GM12878 (cell line): ENCODE results near the gene F3. TPM values are rescaled to one million over a fixed set of nuclear protein-coding genes. Genes with fewer than 3 reads are reported as not detected.

Experiments used
- ATAC-seq: fragments of 200-7000 bp; cut with Tn5 transposase; 3 replicates; pipeline ENCODE4 v1.9.1; 2020; ENCODE audit warnings: mild to moderate bottlenecking, moderate library complexity
- BruUV-seq: library from RNA; stranded (reverse); fragments of 400-500 nt; replicated peaks from 2 replicates; lab custom pipeline; 2021; lab: Mats Ljungman, UMichigan
- CTCF ChIA-PET: fragments of 300-600 bp; sonication (Branson Sonifier 250); formaldehyde crosslinking; extraction: SDS; loops from one replicate; lab custom pipeline; 2021; ENCODE audit warnings: inconsistent platforms; lab: Yijun Ruan, JAX
- POLR2A ChIA-PET: fragments of 350-600 bp; formaldehyde crosslinking; extraction: SDS; loops from one replicate; lab custom pipeline; 2021; ENCODE audit warnings: inconsistent platforms; lab: Charles Lee
- RAD21 ChIA-PET: fragments of 300-600 bp; sonication (Branson Sonifier 250); formaldehyde crosslinking; loops from one replicate; lab custom pipeline; 2023; ENCODE audit warnings: antibody characterized with exemption; ENCODE audit not compliant: unreplicated experiment; lab: Charles Lee
- SMC1A ChIA-PET: fragments of 300-600 bp; sonication (Branson Sonifier 250); formaldehyde crosslinking; loops from one replicate; lab custom pipeline; 2023; ENCODE audit not compliant: unreplicated experiment, uncharacterized antibody; lab: Charles Lee
- DNase-seq: peaks from one replicate; pipeline ENCODE4 v3.0.0-alpha.2; 2011; ENCODE audit warnings: low read depth, low spot score
- FAIRE-seq: peaks from 3 replicates; lab custom pipeline; 2011; peaks lifted over from hg19 to GRCh38; lab: Jason Lieb, UNC
- H2AFZ ChIP-seq: 2 replicates; pipeline ENCODE4 v1.6.0; 2011; ENCODE audit warnings: low read depth, low read length, control low read depth; ENCODE audit not compliant: control insufficient read depth
- H3K27ac ChIP-seq: 2 replicates; pipeline ENCODE4 v1.5.1; 2011; ENCODE audit warnings: control low read depth; ENCODE audit not compliant: control insufficient read depth, insufficient read depth
- H3K27me3 ChIP-seq, 2 experiments: replicated peaks in 1 of 2; 2 replicates each; pipeline versions ENCODE4 v1.6.0 to v1.6.1; 2011; ENCODE audit warnings: low read length in 1 of 2; ENCODE audit not compliant: control insufficient read depth in 2 of 2, insufficient read depth in 2 of 2
- H3K36me3 ChIP-seq, 2 experiments: 2 replicates each; pipeline ENCODE4 v1.5.1; 2011; ENCODE audit warnings: low read length in 1 of 2; ENCODE audit not compliant: control insufficient read depth in 2 of 2, insufficient read depth in 2 of 2
- H3K4me1 ChIP-seq: 2 replicates; pipeline ENCODE4 v1.6.1; 2011; ENCODE audit warnings: mild to moderate bottlenecking, low read length, moderate library complexity, mixed read lengths; ENCODE audit not compliant: control insufficient read depth, insufficient read depth
- H3K4me2 ChIP-seq: 2 replicates; pipeline ENCODE4 v1.6.0; 2011; ENCODE audit warnings: control low read depth; ENCODE audit not compliant: control insufficient read depth, insufficient read depth
- H3K4me3 ChIP-seq: fragments of 200-600 bp; sonication (generic); 2 replicates; pipeline ENCODE4 v1.5.1; 2016
- H3K79me2 ChIP-seq: 2 replicates; pipeline ENCODE4 v1.6.0; 2011; ENCODE audit warnings: low read length; ENCODE audit not compliant: control insufficient read depth, insufficient read depth
- H3K9ac ChIP-seq: 2 replicates; pipeline ENCODE4 v1.8.0; 2011; ENCODE audit warnings: low read length, control low read depth, mixed read lengths; ENCODE audit not compliant: control insufficient read depth, insufficient read depth
- H3K9me3 ChIP-seq: replicated peaks from 3 replicates; pipeline ENCODE4 v1.5.1; 2011; ENCODE audit warnings: mild to moderate bottlenecking, low read length; ENCODE audit not compliant: control insufficient read depth, insufficient read depth
- H4K20me1 ChIP-seq: 2 replicates; pipeline ENCODE4 v1.6.0; 2011; ENCODE audit not compliant: control insufficient read depth, insufficient read depth
- BCL3 ChIP-seq: IDR thresholded peaks from 2 replicates; pipeline ENCODE4 v1.6.1; 2011; ENCODE audit warnings: borderline replicate concordance, low read depth, mild to moderate bottlenecking, moderate library complexity, low read length; ENCODE audit not compliant: insufficient read depth, poor library complexity, severe bottlenecking
- BHLHE40 ChIP-seq, 2 experiments: fragments of 450-650 bp in 1 of 2; IDR thresholded peaks; 2 replicates each; pipeline ENCODE4 v1.6.1; 2011 to 2017; ENCODE audit warnings: low read depth in 2 of 2, borderline replicate concordance in 1 of 2, improper control_type of control experiment in 1 of 2, low read length in 1 of 2, mild to moderate bottlenecking in 1 of 2
- CREB1 ChIP-seq: IDR thresholded peaks from 2 replicates; pipeline ENCODE4 v1.6.1; 2012; ENCODE audit warnings: low read depth, mild to moderate bottlenecking, inconsistent platforms
- E2F8 ChIP-seq: fragments of 450-650 bp; IDR thresholded peaks from 2 replicates; pipeline ENCODE4 v1.6.1; 2018; ENCODE audit warnings: mild to moderate bottlenecking, low read depth, moderate library complexity; ENCODE audit not compliant: partially characterized antibody
- LARP7 ChIP-seq: fragments of 450-650 bp; IDR thresholded peaks from 2 replicates; pipeline ENCODE4 v1.6.1; 2017; ENCODE audit warnings: mild to moderate bottlenecking
- POU2F2 ChIP-seq: IDR thresholded peaks from 3 replicates; pipeline ENCODE4 v1.6.1; 2011; ENCODE audit warnings: low read depth, mild to moderate bottlenecking, low read length, borderline replicate concordance
- ZNF217 ChIP-seq: fragments of 450-650 bp; IDR thresholded peaks from 2 replicates; pipeline ENCODE4 v1.6.1; 2017; ENCODE audit warnings: antibody characterized with exemption, mild to moderate bottlenecking
- ZNF274 ChIP-seq: IDR thresholded peaks from one replicate; pipeline ENCODE4 v1.8.0; 2011; ENCODE audit not compliant: insufficient read length, insufficient read depth
- WGBS: methylation state at CpG from one replicate; pipeline ENCODE4 v1.1.6; 2016; ENCODE audit warnings: low lambda C conversion rate; ENCODE audit not compliant: insufficient replicate concordance, insufficient coverage; ENCODE audit errors: missing lambda C conversion rate; 5-methylcytosine and 5-hydroxymethylcytosine counted together
- in situ Hi-C: fragments of 300-500 bp; cut with MboI; formaldehyde crosslinking; loops from 9 replicates; pipeline ENCODE4 v1.14.3; 2018; ENCODE audit warnings: mixed read lengths
- intact Hi-C: fragments of 100-400 bp; cut with micrococcal nuclease; formaldehyde crosslinking; loops from one replicate; pipeline ENCODE4 v1.14.2; 2022; ENCODE audit not compliant: unreplicated experiment
- polyA plus RNA-seq, 11 experiments: library from polyadenylated mRNA; depleted of rRNA in 4 of 11; unstranded in 6 of 11; stranded (reverse) in 5 of 11; fragments of >200 nt; fragmentation: Nextera tagmentation in 4 of 11; fragmentation: Illumina TruSeq in 1 of 11; extraction: Ambion mirVana in 4 of 11; extraction: Trizol in 1 of 11; gene quantifications; 1 replicate in 1 of 11; 2 replicates in 10 of 11; pipeline versions ENCODE4 v1.2.1 to v1.2.3, GENCODE V29; 2011 to 2016; ENCODE audit warnings: inconsistent platforms in 2 of 11, missing spikeins in 2 of 11, low read depth in 1 of 11
- total RNA-seq, 4 experiments: library from RNA; depleted of rRNA in 3 of 4; stranded (reverse); fragments of >200 nt in 3 of 4; fragmentation: Illumina TruSeq in 1 of 4; extraction: Trizol in 1 of 4; gene quantifications; 2 replicates each; pipeline versions ENCODE4 v1.2.1 to v1.2.3, GENCODE V29; 2013 to 2021
- TF ChIP-seq, protein P1 (sequence below): fragments of 450-650 bp; IDR thresholded peaks from 2 replicates; pipeline ENCODE4 v1.6.1; 2016; ENCODE audit warnings: mild to moderate bottlenecking
- TF ChIP-seq, protein P2 (sequence below): fragments of 450-650 bp; formaldehyde crosslinking; IDR thresholded peaks from 2 replicates; pipeline ENCODE4 v1.4.0; 2022; ENCODE audit warnings: mild to moderate bottlenecking, moderate library complexity
- TF ChIP-seq, protein P3 (sequence below): fragments of 450-650 bp; IDR thresholded peaks from 2 replicates; pipeline ENCODE4 v1.6.1; 2018; ENCODE audit warnings: borderline replicate concordance, mild to moderate bottlenecking; ENCODE audit not compliant: partially characterized antibody

F3 gene
- total and polyA plus RNA-seq, 10 of the 15 experiments (the other 5 are each of a cell fraction or from before 2014, with no cell fraction given), result 0.18 to 0.33 TPM; not detected in 8

DNA sequence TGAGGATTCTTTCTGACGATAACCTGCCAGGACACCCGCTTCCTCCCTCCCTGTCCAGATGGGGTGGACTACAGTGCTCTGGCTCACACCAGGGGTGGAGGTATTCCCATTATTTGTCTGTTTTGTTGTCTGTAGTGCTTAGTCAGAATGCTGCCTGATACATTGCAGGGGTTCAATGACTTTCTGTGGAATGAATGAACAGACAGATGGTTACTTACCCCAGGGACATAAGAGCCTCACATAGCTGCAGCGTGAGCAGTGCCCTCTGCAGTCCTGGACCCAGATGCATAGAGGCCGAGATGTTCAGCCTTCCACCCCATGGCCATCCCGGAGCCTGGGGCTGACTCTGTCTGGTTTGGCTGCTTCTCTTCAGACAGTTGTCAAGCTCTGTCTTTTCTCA lies 13.0 kb upstream of the F3 start:
- in situ Hi-C loops, result no loop called here
- SMC1A ChIA-PET, result no interaction called here
- CTCF ChIA-PET, result no interaction called here

More for the DNA sequence above, 13.0 kb upstream of the F3 start:
- intact Hi-C loops, result no loop called here
- no peaks in the 10 kb centered on the region for H3K79me2 ChIP-seq
- DNase-seq (no peak), ATAC-seq (no peak), FAIRE-seq (no peak)
- ChIA-PET POLR2A (no interaction called here), RAD21 (no interaction called here)
- H3K4me3 ChIP-seq, result no peak overlapping the region
- H3K9ac ChIP-seq, result no peak overlapping the region
- no peak for TF ChIP-seq CREB1
- TF ChIP-seq, protein P1, sequence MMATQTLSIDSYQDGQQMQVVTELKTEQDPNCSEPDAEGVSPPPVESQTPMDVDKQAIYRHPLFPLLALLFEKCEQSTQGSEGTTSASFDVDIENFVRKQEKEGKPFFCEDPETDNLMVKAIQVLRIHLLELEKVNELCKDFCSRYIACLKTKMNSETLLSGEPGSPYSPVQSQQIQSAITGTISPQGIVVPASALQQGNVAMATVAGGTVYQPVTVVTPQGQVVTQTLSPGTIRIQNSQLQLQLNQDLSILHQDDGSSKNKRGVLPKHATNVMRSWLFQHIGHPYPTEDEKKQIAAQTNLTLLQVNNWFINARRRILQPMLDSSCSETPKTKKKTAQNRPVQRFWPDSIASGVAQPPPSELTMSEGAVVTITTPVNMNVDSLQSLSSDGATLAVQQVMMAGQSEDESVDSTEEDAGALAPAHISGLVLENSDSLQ, result no peak
- TF ChIP-seq BCL3, result no peak
- TF ChIP-seq ZNF274, result no peak
- TF ChIP-seq, protein P2, sequence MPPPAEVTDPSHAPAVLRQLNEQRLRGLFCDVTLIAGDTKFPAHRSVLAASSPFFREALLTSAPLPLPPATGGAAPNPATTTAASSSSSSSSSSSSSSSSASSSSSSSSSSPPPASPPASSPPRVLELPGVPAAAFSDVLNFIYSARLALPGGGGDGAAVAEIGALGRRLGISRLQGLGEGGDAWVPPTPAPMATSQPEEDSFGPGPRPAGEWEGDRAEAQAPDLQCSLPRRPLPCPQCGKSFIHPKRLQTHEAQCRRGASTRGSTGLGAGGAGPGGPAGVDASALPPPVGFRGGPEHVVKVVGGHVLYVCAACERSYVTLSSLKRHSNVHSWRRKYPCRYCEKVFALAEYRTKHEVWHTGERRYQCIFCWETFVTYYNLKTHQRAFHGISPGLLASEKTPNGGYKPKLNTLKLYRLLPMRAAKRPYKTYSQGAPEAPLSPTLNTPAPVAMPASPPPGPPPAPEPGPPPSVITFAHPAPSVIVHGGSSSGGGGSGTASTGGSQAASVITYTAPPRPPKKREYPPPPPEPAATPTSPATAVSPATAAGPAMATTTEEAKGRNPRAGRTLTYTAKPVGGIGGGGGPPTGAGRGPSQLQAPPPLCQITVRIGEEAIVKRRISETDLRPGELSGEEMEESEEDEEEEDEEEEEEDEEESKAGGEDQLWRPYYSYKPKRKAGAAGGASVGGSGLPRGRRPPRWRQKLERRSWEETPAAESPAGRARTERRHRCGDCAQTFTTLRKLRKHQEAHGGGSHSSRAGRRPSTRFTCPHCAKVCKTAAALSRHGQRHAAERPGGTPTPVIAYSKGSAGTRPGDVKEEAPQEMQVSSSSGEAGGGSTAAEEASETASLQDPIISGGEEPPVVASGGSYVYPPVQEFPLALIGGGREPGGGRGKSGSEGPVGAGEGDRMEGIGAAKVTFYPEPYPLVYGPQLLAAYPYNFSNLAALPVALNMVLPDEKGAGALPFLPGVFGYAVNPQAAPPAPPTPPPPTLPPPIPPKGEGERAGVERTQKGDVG (CRISPR knock-in tag), result no peak
- no peak for TF ChIP-seq POU2F2
- TF ChIP-seq ZNF217, result no peak
- TF ChIP-seq, protein P3, sequence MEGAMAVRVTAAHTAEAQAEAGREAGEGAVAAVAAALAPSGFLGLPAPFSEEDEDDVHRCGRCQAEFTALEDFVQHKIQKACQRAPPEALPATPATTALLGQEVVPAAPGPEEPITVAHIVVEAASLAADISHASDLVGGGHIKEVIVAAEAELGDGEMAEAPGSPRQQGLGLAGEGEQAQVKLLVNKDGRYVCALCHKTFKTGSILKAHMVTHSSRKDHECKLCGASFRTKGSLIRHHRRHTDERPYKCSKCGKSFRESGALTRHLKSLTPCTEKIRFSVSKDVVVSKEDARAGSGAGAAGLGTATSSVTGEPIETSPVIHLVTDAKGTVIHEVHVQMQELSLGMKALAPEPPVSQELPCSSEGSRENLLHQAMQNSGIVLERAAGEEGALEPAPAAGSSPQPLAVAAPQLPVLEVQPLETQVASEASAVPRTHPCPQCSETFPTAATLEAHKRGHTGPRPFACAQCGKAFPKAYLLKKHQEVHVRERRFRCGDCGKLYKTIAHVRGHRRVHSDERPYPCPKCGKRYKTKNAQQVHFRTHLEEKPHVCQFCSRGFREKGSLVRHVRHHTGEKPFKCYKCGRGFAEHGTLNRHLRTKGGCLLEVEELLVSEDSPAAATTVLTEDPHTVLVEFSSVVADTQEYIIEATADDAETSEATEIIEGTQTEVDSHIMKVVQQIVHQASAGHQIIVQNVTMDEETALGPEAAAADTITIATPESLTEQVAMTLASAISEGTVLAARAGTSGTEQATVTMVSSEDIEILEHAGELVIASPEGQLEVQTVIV, result no peak
- no peak for TF ChIP-seq BHLHE40 (IDR thresholded peaks at IDR 0.05; ENCODE audit: borderline replicate concordance in 1 of 2, low read depth in 2 of 2, low read length in 1 of 2)
- no peak for TF ChIP-seq E2F8
- TF ChIP-seq LARP7, result no peak
- no peaks in the 10 kb centered on the region for H3K9me3 ChIP-seq
- no peak overlapping the region for H3K27ac ChIP-seq
- no TSS peak for BruUV-seq
- no peaks in the 10 kb centered on the region for H3K4me1 ChIP-seq
- H2AFZ ChIP-seq, result no peak overlapping the region
- H3K27me3 ChIP-seq, result peaks cover 0 to 3% of the 10 kb centered on the region in 2 experiments; a peak in 1 of 4 replicates
- peaks cover 2% of the 10 kb centered on the region; the same call in 1 of the 2 replicates for H4K20me1 ChIP-seq
- H3K4me2 ChIP-seq, result no peak overlapping the region
- WGBS, result 52% methylated on average over 5 of the region's 5 CpGs
- H3K36me3 ChIP-seq, result no peaks in the 10 kb centered on the region
